H9 (cell line): ENCODE results near the gene CCDC142. TPM values are rescaled to one million over a fixed set of nuclear protein-coding genes. Genes with fewer than 3 reads are reported as not detected.

Experiments
- DNase-seq: peaks from one replicate; pipeline ENCODE4 v3.0.0-alpha.2; 2017
- H2AFZ ChIP-seq: one replicate; pipeline ENCODE4 v1.6.1; 2013; ENCODE audit warnings: mild to moderate bottlenecking, low read length, control low read depth, moderate library complexity
- H2AK5ac ChIP-seq: 2 replicates; pipeline ENCODE4 v1.6.1; 2013; ENCODE audit warnings: low read length, control low read depth, mixed read lengths; ENCODE audit not compliant: insufficient read length
- H2BK120ac ChIP-seq: one replicate; pipeline ENCODE4 v1.6.1; 2013; ENCODE audit warnings: low read depth, mild to moderate bottlenecking, low read length, control low read depth, inconsistent platforms; ENCODE audit not compliant: poor library complexity, severe bottlenecking
- H2BK12ac ChIP-seq: 2 replicates; pipeline ENCODE4 v1.6.1; 2013; ENCODE audit warnings: low read length, control low read depth, mixed read lengths, low read depth; ENCODE audit not compliant: insufficient read length
- H2BK15ac ChIP-seq: 2 replicates; pipeline ENCODE4 v1.6.1; 2013; ENCODE audit warnings: low read depth, low read length, control low read depth
- H2BK20ac ChIP-seq: one replicate; pipeline ENCODE4 v1.6.1; 2013; ENCODE audit warnings: low read depth, mild to moderate bottlenecking, low read length, control low read depth, inconsistent platforms; ENCODE audit not compliant: poor library complexity, severe bottlenecking
- H2BK5ac ChIP-seq: 2 replicates; pipeline ENCODE4 v1.6.1; 2013; ENCODE audit warnings: low read length, control low read depth, mixed read lengths; ENCODE audit not compliant: insufficient read length
- H3K14ac ChIP-seq: 2 replicates; pipeline ENCODE4 v1.6.1; 2013; ENCODE audit warnings: low read length, control low read depth; ENCODE audit not compliant: insufficient read depth
- H3K18ac ChIP-seq: 2 replicates; pipeline ENCODE4 v1.6.1; 2013; ENCODE audit warnings: low read depth, mild to moderate bottlenecking, mixed read lengths, low read length, control low read depth; ENCODE audit not compliant: insufficient read length
- H3K23ac ChIP-seq: 2 replicates; pipeline ENCODE4 v1.6.1; 2013; ENCODE audit warnings: low read length, control low read depth, mixed read lengths, low read depth; ENCODE audit not compliant: insufficient read length
- H3K23me2 ChIP-seq: 2 replicates; pipeline ENCODE4 v1.6.1; 2013; ENCODE audit warnings: low read depth, mild to moderate bottlenecking, mixed read lengths, low read length, control low read depth; ENCODE audit not compliant: insufficient read length, poor library complexity, severe bottlenecking
- H3K27ac ChIP-seq: 2 replicates; pipeline ENCODE4 v1.5.1; 2013; ENCODE audit warnings: low read length, control low read depth, mixed read lengths, low read depth; ENCODE audit not compliant: insufficient read length
- H3K27me3 ChIP-seq: 2 replicates; pipeline ENCODE4 v1.6.1; 2013; ENCODE audit warnings: low read length, control low read depth, inconsistent platforms; ENCODE audit not compliant: insufficient read depth
- H3K4ac ChIP-seq: 2 replicates; pipeline ENCODE4 v1.6.1; 2013; ENCODE audit warnings: low read depth, mild to moderate bottlenecking, control low read depth, inconsistent platforms, low read length, moderate library complexity
- H3K4me1 ChIP-seq: 2 replicates; pipeline ENCODE4 v1.6.1; 2013; ENCODE audit warnings: low read length, control low read depth, inconsistent platforms; ENCODE audit not compliant: insufficient read depth
- H3K4me2 ChIP-seq: 2 replicates; pipeline ENCODE4 v1.6.1; 2013; ENCODE audit warnings: low read length, control low read depth, mixed read lengths; ENCODE audit not compliant: insufficient read length, insufficient read depth
- H3K56ac ChIP-seq: 2 replicates; pipeline ENCODE4 v1.6.1; 2013; ENCODE audit warnings: low read depth, mild to moderate bottlenecking, mixed read lengths, low read length, control low read depth; ENCODE audit not compliant: insufficient read length
- H3K79me1 ChIP-seq: 2 replicates; pipeline ENCODE4 v1.6.1; 2013; ENCODE audit warnings: low read depth, mild to moderate bottlenecking, moderate library complexity, low read length, control low read depth, inconsistent platforms; ENCODE audit not compliant: insufficient read depth, poor library complexity, severe bottlenecking
- H3K79me2 ChIP-seq: 2 replicates; pipeline ENCODE4 v1.6.1; 2013; ENCODE audit warnings: low read length, control low read depth, inconsistent platforms; ENCODE audit not compliant: insufficient read depth
- H3K9ac ChIP-seq: 2 replicates; pipeline ENCODE4 v1.6.1; 2013; ENCODE audit warnings: low read length, control low read depth, mixed read lengths; ENCODE audit not compliant: insufficient read length; ENCODE audit errors: extremely low read depth
- H3K9me3 ChIP-seq: one replicate; pipeline ENCODE4 v1.6.1; 2013; ENCODE audit warnings: low read depth, low read length, inconsistent platforms; ENCODE audit not compliant: control insufficient read depth
- H3T11ph ChIP-seq: one replicate; pipeline ENCODE4 v1.6.1; 2013; ENCODE audit warnings: mild to moderate bottlenecking, low read length, control low read depth, inconsistent platforms
- H4K20me1 ChIP-seq: one replicate; pipeline ENCODE4 v1.6.1; 2013; ENCODE audit not compliant: control insufficient read depth, insufficient read length, insufficient read depth
- H4K5ac ChIP-seq: 2 replicates; pipeline ENCODE4 v1.6.1; 2013; ENCODE audit warnings: low read depth, mild to moderate bottlenecking, mixed read lengths, low read length, control low read depth; ENCODE audit not compliant: insufficient read length
- H4K8ac ChIP-seq: replicated peaks from 2 replicates; pipeline ENCODE4 v1.6.1; 2013; ENCODE audit warnings: low read length, control low read depth, mixed read lengths, low read depth; ENCODE audit not compliant: insufficient read length
- H4K91ac ChIP-seq: 2 replicates; pipeline ENCODE4 v1.6.1; 2013; ENCODE audit warnings: low read depth, mild to moderate bottlenecking, moderate library complexity, mixed read lengths, low read length, control low read depth; ENCODE audit not compliant: insufficient read length
- H3K27ac Mint-ChIP-seq, 3 experiments: 2 replicates in 2 of 3; 3 replicates in 1 of 3; pipeline ENCODE4 v1.8.0; 2020 to 2021; ENCODE audit warnings: mixed read lengths in 3 of 3, mild to moderate bottlenecking in 1 of 3, moderate library complexity in 1 of 3
- H3K27me3 Mint-ChIP-seq: 2 replicates; pipeline ENCODE4 v1.8.0; 2021; ENCODE audit warnings: low read depth, mild to moderate bottlenecking, moderate library complexity, mixed read lengths
- H3K36me3 Mint-ChIP-seq, 3 experiments: 2 replicates in 2 of 3; 3 replicates in 1 of 3; pipeline ENCODE4 v1.8.0; 2020 to 2021; ENCODE audit warnings: low read depth in 3 of 3, mixed read lengths in 3 of 3; ENCODE audit not compliant: insufficient read depth in 1 of 3
- H3K4me1 Mint-ChIP-seq, 2 experiments: 2 replicates each; pipeline ENCODE4 v1.8.0; 2020; ENCODE audit warnings: mixed read lengths in 2 of 2
- H3K4me3 Mint-ChIP-seq, 2 experiments: 2 replicates in 1 of 2; 3 replicates in 1 of 2; pipeline ENCODE4 v1.8.0; 2020 to 2021; ENCODE audit warnings: mild to moderate bottlenecking in 2 of 2, mixed read lengths in 2 of 2, moderate library complexity in 1 of 2
- H3K9me3 Mint-ChIP-seq, 2 experiments: 2 replicates in 1 of 2; 3 replicates in 1 of 2; pipeline ENCODE4 v1.8.0; 2020; ENCODE audit warnings: mild to moderate bottlenecking in 2 of 2, mixed read lengths in 2 of 2, moderate library complexity in 1 of 2
- WGBS: extraction: QIAGEN DNeasy Blood & Tissue Kit; methylation state at CpG from one replicate; pipeline ENCODE4 v1.1.7; 2013; ENCODE audit warnings: missing lambda C conversion rate, low lambda C conversion rate, mixed read lengths; ENCODE audit not compliant: insufficient read length; ENCODE audit errors: extremely low coverage; 5-methylcytosine and 5-hydroxymethylcytosine counted together
- total RNA-seq: library from RNA; stranded (reverse); gene quantifications from 2 replicates; pipeline ENCODE4 v1.2.1, GENCODE V29; 2021
- TF ChIP-seq, protein P1 (sequence below): fragments of 200-600 bp; sonication (generic); conservative IDR thresholded peaks from 3 replicates; pipeline ENCODE4 v1.8.0; 2021; ENCODE audit warnings: antibody characterized with exemption, mild to moderate bottlenecking

Gene CCDC142
- total RNA-seq, 1 experiment from 2014 or later, result 21.5 TPM

DNA sequence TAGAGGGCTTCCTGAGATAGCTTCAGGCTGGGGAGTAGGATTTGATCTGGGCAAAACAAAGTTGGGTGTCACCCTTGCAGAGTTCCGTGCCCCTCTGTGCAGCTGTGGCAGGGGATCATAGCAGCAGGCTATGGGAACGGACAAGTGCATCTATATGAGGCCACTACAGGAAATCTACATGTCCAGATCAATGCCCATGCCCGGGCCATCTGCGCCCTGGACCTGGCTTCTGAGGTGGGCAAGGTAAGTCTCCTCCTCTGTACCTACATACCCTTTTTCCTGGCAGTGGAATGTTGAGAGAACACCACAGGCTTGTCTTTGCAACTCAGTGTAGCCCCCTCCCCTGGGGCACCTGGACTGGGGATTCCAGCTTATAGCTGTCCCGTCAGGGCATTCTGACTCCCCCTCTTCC lies 57.8 kb downstream of the CCDC142 start:
- H2AK5ac ChIP-seq, result no peak overlapping the region
- H3K18ac ChIP-seq, result no peak overlapping the region
- H3K4me1 Mint-ChIP-seq, result peaks cover 11 to 14% of the 10 kb centered on the region in 2 experiments
- H3K4me3 Mint-ChIP-seq, result no peak overlapping the region
- H2BK12ac ChIP-seq, result no peak overlapping the region
- no peak overlapping the region for H3K4ac ChIP-seq
- H2BK120ac ChIP-seq, result no peak overlapping the region
- TF ChIP-seq, protein P1, sequence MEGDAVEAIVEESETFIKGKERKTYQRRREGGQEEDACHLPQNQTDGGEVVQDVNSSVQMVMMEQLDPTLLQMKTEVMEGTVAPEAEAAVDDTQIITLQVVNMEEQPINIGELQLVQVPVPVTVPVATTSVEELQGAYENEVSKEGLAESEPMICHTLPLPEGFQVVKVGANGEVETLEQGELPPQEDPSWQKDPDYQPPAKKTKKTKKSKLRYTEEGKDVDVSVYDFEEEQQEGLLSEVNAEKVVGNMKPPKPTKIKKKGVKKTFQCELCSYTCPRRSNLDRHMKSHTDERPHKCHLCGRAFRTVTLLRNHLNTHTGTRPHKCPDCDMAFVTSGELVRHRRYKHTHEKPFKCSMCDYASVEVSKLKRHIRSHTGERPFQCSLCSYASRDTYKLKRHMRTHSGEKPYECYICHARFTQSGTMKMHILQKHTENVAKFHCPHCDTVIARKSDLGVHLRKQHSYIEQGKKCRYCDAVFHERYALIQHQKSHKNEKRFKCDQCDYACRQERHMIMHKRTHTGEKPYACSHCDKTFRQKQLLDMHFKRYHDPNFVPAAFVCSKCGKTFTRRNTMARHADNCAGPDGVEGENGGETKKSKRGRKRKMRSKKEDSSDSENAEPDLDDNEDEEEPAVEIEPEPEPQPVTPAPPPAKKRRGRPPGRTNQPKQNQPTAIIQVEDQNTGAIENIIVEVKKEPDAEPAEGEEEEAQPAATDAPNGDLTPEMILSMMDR, result no peak
- no peak overlapping the region for H3K4me2 ChIP-seq
- no peak overlapping the region for H3K9ac ChIP-seq
- no peak overlapping the region for H2AFZ ChIP-seq
- H2BK20ac ChIP-seq, result no peak overlapping the region
- no peak overlapping the region for H2BK15ac ChIP-seq
- no peak overlapping the region for H3K56ac ChIP-seq
- no peak overlapping the region for H4K5ac ChIP-seq
- H3K14ac ChIP-seq, result no peak overlapping the region
- H3K23me2 ChIP-seq, result peaks cover 9% of the 10 kb centered on the region
- DNase-seq, result no peak
- H3K4me1 ChIP-seq, result no peaks in the 10 kb centered on the region
- H3K23ac ChIP-seq, result no peak overlapping the region
- no peak overlapping the region for H4K8ac ChIP-seq
- no CpG with 5 or more reads among the region's 5 CpGs for WGBS
- no peaks in the 10 kb centered on the region for H3K9me3 ChIP-seq
- H3K79me2 ChIP-seq, result no peaks in the 10 kb centered on the region
- no peaks in the 10 kb centered on the region; a peak in 2 of 5 replicates for H3K9me3 Mint-ChIP-seq
- no peaks in the 10 kb centered on the region for H3K79me1 ChIP-seq
- no peak overlapping the region for H3T11ph ChIP-seq
- peaks cover 23% of the 10 kb centered on the region for H3K27me3 Mint-ChIP-seq
- no peaks in the 10 kb centered on the region for H3K27me3 ChIP-seq
- H3K27ac Mint-ChIP-seq, result peak overlapping the region in 2 of 3 experiments; percentile 43 to 55; a peak in 2 of 7 replicates
- H4K91ac ChIP-seq, result no peak overlapping the region
- no peaks in the 10 kb centered on the region for H4K20me1 ChIP-seq
- no peak overlapping the region for H3K27ac ChIP-seq
- H3K36me3 Mint-ChIP-seq, result peaks cover 28 to 61% (median 58%) of the 10 kb centered on the region in 3 experiments
- no peak overlapping the region for H2BK5ac ChIP-seq
